Panc1 (cell line): ENCODE results near the gene BBS9. TPM values are rescaled to one million over a fixed set of nuclear protein-coding genes. Genes with fewer than 3 reads are reported as not detected.

Experiments
- ATAC-seq: fragments of 200-7000 bp; cut with Tn5 transposase; 2 replicates; pipeline ENCODE4 v1.9.1; 2020; ENCODE audit warnings: mild to moderate bottlenecking, moderate library complexity
- BruUV-seq: library from RNA; stranded (reverse); fragments of 400-500 nt; replicated peaks from 2 replicates; lab custom pipeline; 2021; lab: Mats Ljungman, UMichigan
- CTCF ChIA-PET: fragments of 300-600 bp; sonication (Branson Sonifier 250); formaldehyde crosslinking; loops from one replicate; lab custom pipeline; 2022; ENCODE audit warnings: antibody characterized with exemption; lab: Charles Lee
- POLR2A ChIA-PET: fragments of 300-600 bp; sonication (Branson Sonifier 250); formaldehyde crosslinking; loops from one replicate; lab custom pipeline; 2022; ENCODE audit warnings: antibody characterized with exemption; lab: Charles Lee
- DNase-seq: peaks from one replicate; pipeline ENCODE4 v3.0.0-alpha.2; 2010; ENCODE audit warnings: low read depth, low spot score
- H3K27ac ChIP-seq: 2 replicates; pipeline ENCODE4 v1.5.1; 2011; ENCODE audit warnings: mild to moderate bottlenecking, low read length, inconsistent platforms
- H3K27me3 ChIP-seq: fragments of 200-500 bp; sonication (Bioruptor generic); 2 replicates; pipeline ENCODE4 v1.6.0; 2014; ENCODE audit warnings: low read length, inconsistent platforms; ENCODE audit not compliant: control insufficient read depth, insufficient read depth
- H3K36me3 ChIP-seq: fragments of 200-500 bp; sonication (Bioruptor generic); 2 replicates; pipeline ENCODE4 v1.5.1; 2014; ENCODE audit warnings: inconsistent platforms, mild to moderate bottlenecking, low read length, moderate library complexity; ENCODE audit not compliant: control insufficient read depth, insufficient read depth
- H3K4me1 ChIP-seq: 2 replicates; pipeline ENCODE4 v1.5.1; 2011; ENCODE audit warnings: inconsistent platforms, mild to moderate bottlenecking, low read length, moderate library complexity; ENCODE audit not compliant: control insufficient read depth, insufficient read depth
- H3K4me3 ChIP-seq, 2 experiments: 2 replicates each; pipeline ENCODE4 v1.5.1; 2011 to 2012; ENCODE audit warnings: low read depth in 2 of 2, low read length in 2 of 2, mild to moderate bottlenecking in 2 of 2, inconsistent platforms in 1 of 2, moderate library complexity in 1 of 2
- H3K9me3 ChIP-seq: fragments of 200-500 bp; sonication (Bioruptor generic); 2 replicates; pipeline ENCODE4 v1.5.1; 2014; ENCODE audit warnings: low read depth, mild to moderate bottlenecking, inconsistent platforms, low read length, moderate library complexity; ENCODE audit not compliant: control insufficient read depth, insufficient read depth
- CTCF ChIP-seq: fragments of 450-650 bp; IDR thresholded peaks from 2 replicates; pipeline ENCODE4 v1.5.1; 2017; ENCODE audit warnings: mild to moderate bottlenecking
- POLR2AphosphoS5 ChIP-seq: IDR thresholded peaks from 2 replicates; pipeline ENCODE4 v1.6.1; 2012; ENCODE audit warnings: mild to moderate bottlenecking, low read depth, low read length, moderate library complexity
- SIN3A ChIP-seq: IDR thresholded peaks from 2 replicates; pipeline ENCODE4 v1.6.1; 2012; ENCODE audit warnings: low read depth, mild to moderate bottlenecking, low read length, moderate library complexity, borderline replicate concordance; ENCODE audit not compliant: insufficient read depth
- TCF7L2 ChIP-seq: IDR thresholded peaks from 2 replicates; pipeline ENCODE4 v1.6.1; 2011; ENCODE audit warnings: mild to moderate bottlenecking, low read depth, low read length, inconsistent platforms
- in situ Hi-C: cut with HindIII; loops from 2 replicates; pipeline ENCODE4 v1.10.0; 2016; ENCODE audit warnings: low sequenced_read_pairs, low pct_unique_long_range_greater_than_20kb
- intact Hi-C: fragments of 100-400 bp; cut with micrococcal nuclease; formaldehyde crosslinking; loops from one replicate; pipeline ENCODE4 v1.10.0; 2022; ENCODE audit not compliant: unreplicated experiment
- total RNA-seq: library from RNA; stranded (reverse); gene quantifications from one replicate; pipeline ENCODE4 v1.2.1, GENCODE V29; 2021; ENCODE audit not compliant: unreplicated experiment
- TF ChIP-seq, protein P1 (sequence below), 2 experiments: IDR thresholded peaks; 2 replicates each; pipeline ENCODE4 v1.6.1; 2011 to 2012; ENCODE audit warnings: low read depth in 2 of 2, control low read depth in 1 of 2, low read length in 1 of 2, mild to moderate bottlenecking in 1 of 2, moderate library complexity in 1 of 2; ENCODE audit not compliant: insufficient read depth in 1 of 2

BBS9 gene
- total RNA-seq, 1 experiment from 2014 or later: 6.9 TPM

DNA sequence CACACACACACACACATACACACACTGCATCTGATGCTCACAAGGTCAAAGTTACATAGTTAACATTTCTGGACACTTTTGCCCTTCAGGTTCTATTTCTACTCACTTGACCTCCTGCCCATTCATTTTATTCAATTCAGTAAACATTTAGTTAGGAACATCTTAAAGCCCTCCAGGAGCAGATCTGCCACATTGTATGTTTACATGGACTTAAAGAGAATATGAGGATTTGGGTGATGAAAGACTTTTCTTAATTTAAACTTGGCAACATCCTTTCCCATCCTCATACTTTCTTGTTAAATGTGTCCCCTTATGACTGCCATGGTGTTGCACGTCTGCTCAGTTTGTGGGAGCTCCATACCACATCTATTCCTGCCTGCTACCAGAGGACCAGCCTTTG lies 453.2 kb downstream of the BBS9 start:
- intact Hi-C loops: no loop called here
- Histone ChIP-seq H3K4me3 (no peak overlapping the region), H3K36me3 (no peaks in the 10 kb centered on the region), H3K4me1 (no peaks in the 10 kb centered on the region), H3K27ac (no peak overlapping the region), H3K27me3 (no peaks in the 10 kb centered on the region), H3K9me3 (no peaks in the 10 kb centered on the region)
- TF ChIP-seq POLR2AphosphoS5: no peak
- TF ChIP-seq TCF7L2: no peak
- TF ChIP-seq SIN3A: no peak
- TF ChIP-seq CTCF: no peak
- TF ChIP-seq, protein P1, sequence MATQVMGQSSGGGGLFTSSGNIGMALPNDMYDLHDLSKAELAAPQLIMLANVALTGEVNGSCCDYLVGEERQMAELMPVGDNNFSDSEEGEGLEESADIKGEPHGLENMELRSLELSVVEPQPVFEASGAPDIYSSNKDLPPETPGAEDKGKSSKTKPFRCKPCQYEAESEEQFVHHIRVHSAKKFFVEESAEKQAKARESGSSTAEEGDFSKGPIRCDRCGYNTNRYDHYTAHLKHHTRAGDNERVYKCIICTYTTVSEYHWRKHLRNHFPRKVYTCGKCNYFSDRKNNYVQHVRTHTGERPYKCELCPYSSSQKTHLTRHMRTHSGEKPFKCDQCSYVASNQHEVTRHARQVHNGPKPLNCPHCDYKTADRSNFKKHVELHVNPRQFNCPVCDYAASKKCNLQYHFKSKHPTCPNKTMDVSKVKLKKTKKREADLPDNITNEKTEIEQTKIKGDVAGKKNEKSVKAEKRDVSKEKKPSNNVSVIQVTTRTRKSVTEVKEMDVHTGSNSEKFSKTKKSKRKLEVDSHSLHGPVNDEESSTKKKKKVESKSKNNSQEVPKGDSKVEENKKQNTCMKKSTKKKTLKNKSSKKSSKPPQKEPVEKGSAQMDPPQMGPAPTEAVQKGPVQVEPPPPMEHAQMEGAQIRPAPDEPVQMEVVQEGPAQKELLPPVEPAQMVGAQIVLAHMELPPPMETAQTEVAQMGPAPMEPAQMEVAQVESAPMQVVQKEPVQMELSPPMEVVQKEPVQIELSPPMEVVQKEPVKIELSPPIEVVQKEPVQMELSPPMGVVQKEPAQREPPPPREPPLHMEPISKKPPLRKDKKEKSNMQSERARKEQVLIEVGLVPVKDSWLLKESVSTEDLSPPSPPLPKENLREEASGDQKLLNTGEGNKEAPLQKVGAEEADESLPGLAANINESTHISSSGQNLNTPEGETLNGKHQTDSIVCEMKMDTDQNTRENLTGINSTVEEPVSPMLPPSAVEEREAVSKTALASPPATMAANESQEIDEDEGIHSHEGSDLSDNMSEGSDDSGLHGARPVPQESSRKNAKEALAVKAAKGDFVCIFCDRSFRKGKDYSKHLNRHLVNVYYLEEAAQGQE (IDR thresholded peaks at IDR 0.05; ENCODE audit: insufficient read depth in 1 of 2, low read depth in 2 of 2, low read length in 1 of 2): no peak
- in situ Hi-C loops: no loop called here
- no peak for ATAC-seq
- ChIA-PET POLR2A (no interaction called here), CTCF (no interaction called here)
- no TSS peak for BruUV-seq
- DNase-seq: no peak

DNA sequence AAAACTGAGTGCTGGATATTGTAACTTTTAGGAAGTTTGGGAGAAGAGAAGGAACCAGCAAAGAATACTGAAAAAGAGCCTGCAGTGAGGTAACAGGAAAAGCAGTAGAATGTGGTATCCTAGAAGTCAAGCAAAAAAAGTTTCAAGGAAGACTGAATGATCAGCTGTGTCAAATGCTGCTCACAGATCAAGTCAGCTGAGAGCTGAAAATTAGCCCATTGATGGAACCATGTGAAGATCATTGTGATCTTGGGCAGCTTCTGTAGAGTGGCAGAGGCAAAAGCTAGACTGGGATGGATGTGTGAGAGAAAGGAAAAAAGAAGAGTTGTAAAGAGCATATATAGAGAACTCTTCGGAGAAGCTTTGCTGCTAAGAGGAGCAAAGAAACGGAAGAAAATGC lies 460.5 kb downstream of the BBS9 start:
- POLR2A ChIA-PET: no interaction called here
- ATAC-seq: no peak
- H3K36me3 ChIP-seq: no peaks in the 10 kb centered on the region
- no TSS peak for BruUV-seq
- no peak overlapping the region for H3K4me3 ChIP-seq
- DNase-seq: no peak
- intact Hi-C loops (no loop called here), in situ Hi-C loops (no loop called here)
- CTCF ChIA-PET: no interaction called here
- H3K9me3 ChIP-seq: no peaks in the 10 kb centered on the region
- H3K27me3 ChIP-seq: no peaks in the 10 kb centered on the region
- TF ChIP-seq, protein P1 (IDR thresholded peaks at IDR 0.05; ENCODE audit: insufficient read depth in 1 of 2, low read depth in 2 of 2, low read length in 1 of 2): no peak
- TF ChIP-seq CTCF: no peak
- TF ChIP-seq SIN3A: no peak
- TF ChIP-seq TCF7L2: no peak
- TF ChIP-seq POLR2AphosphoS5: no peak
- no peaks in the 10 kb centered on the region for H3K4me1 ChIP-seq
- no peak overlapping the region for H3K27ac ChIP-seq
